ENCODE data around the gene PLET1. TPM values are rescaled to one million over a fixed set of nuclear protein-coding genes. Genes with fewer than 3 reads are reported as not detected.

Gene PLET1
- total RNA-seq, 6 experiments from 2014 or later, result not detected

DNA sequence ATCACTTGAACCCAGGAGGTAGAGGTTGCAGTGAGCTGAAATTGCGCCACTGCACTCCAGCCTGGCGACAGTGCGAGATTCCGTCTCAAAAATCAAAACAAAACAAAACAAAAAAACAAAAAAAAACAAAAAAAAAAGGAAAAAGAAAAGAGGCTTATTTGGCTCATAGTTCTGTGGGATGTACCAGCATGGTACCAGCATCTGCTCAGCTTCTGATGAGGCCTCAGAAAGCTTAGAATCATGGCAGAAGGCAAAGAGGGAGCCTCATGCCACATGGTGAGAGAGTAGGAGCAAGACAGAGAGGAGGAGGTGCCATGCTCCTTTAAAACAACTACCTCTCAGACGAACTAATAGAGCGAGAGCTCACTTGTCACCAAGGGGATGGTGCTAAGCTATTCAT is 45.0 kb downstream of the PLET1 start:
- H3K36me3 Mint-ChIP-seq (ENCODE audit: low read depth), result no peaks in the 10 kb centered on the region
- no peak for DNase-seq
- no peak overlapping the region for H3K4me3 Mint-ChIP-seq
- TF ChIP-seq, protein P1, sequence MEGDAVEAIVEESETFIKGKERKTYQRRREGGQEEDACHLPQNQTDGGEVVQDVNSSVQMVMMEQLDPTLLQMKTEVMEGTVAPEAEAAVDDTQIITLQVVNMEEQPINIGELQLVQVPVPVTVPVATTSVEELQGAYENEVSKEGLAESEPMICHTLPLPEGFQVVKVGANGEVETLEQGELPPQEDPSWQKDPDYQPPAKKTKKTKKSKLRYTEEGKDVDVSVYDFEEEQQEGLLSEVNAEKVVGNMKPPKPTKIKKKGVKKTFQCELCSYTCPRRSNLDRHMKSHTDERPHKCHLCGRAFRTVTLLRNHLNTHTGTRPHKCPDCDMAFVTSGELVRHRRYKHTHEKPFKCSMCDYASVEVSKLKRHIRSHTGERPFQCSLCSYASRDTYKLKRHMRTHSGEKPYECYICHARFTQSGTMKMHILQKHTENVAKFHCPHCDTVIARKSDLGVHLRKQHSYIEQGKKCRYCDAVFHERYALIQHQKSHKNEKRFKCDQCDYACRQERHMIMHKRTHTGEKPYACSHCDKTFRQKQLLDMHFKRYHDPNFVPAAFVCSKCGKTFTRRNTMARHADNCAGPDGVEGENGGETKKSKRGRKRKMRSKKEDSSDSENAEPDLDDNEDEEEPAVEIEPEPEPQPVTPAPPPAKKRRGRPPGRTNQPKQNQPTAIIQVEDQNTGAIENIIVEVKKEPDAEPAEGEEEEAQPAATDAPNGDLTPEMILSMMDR (IDR thresholded peaks at IDR 0.05), result no peak
- peaks cover 2% of the 10 kb centered on the region; the same call in 1 of the 2 replicates for H3K27me3 Mint-ChIP-seq (ENCODE audit: insufficient read depth)
- H3K9me3 Mint-ChIP-seq, result no peaks in the 10 kb centered on the region
- no peak overlapping the region for H3K27ac Mint-ChIP-seq
- peaks cover 46% of the 10 kb centered on the region for H3K4me1 Mint-ChIP-seq (ENCODE audit: low read depth)

DNA sequence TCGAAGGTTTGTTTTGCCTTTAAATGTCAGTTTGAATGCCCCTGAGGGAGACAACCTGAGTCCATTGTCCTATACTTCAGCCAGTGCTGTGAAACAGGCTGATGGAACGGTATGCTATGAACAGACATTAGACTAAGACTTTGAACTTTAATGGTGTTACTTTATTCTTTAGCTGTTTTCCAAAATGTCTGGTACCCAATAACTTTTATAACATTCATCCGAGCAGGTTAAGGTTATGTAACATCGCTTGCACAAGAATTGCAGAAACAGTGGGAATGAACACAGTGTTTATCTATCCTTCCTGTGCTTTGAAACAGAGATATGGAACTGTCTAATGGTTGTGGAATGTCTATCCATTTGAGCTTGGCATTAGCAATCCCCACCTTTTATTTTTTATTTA is 46.9 kb downstream of the PLET1 start:
- DNase-seq, result no peak
- H3K27me3 Mint-ChIP-seq (ENCODE audit: insufficient read depth), result no peaks in the 10 kb centered on the region

GRCh38 chr11:112212710-112213109 is 48.0 kb downstream of the PLET1 start:
- Mint-ChIP-seq H3K4me3 (no peak overlapping the region), H3K36me3 (ENCODE audit: low read depth) (no peaks in the 10 kb centered on the region), H3K4me1 (ENCODE audit: low read depth) (peaks cover 40% of the 10 kb centered on the region), H3K9me3 (no peaks in the 10 kb centered on the region), H3K27ac (no peak overlapping the region), H3K27me3 (ENCODE audit: insufficient read depth) (no peaks in the 10 kb centered on the region)
- no peak for DNase-seq
- TF ChIP-seq, protein P1 (IDR thresholded peaks at IDR 0.05), result no peak

More for the DNA sequence above, 46.9 kb downstream of the PLET1 start:
- Mint-ChIP-seq H3K36me3 (ENCODE audit: low read depth) (no peaks in the 10 kb centered on the region), H3K9me3 (no peaks in the 10 kb centered on the region), H3K4me1 (ENCODE audit: low read depth) (peaks cover 40% of the 10 kb centered on the region), H3K27ac (no peak overlapping the region), H3K4me3 (no peak overlapping the region)
- TF ChIP-seq, protein P1 (IDR thresholded peaks at IDR 0.05), result no peak

DNA sequence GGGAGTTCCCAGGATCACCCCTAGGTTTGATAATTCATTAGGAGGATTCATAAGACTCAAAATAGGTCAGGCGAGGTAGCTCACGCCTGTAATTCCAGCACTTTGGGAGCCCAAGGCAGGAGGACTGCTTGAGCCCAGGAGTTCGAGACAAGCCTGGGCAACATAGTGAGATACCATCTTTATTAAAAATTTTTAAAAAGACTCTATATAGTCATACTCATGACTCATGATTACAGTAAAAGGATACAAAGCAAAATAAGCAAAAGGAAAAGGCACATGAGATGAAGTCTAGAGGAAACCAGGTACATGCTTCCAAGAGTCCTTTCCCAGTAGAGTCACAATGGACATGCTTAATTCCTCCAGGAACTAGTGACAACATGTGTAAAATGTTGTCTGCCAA is 48.4 kb downstream of the PLET1 start:
- Mint-ChIP-seq H3K27ac (no peak overlapping the region), H3K9me3 (no peaks in the 10 kb centered on the region), H3K27me3 (ENCODE audit: insufficient read depth) (no peaks in the 10 kb centered on the region), H3K36me3 (ENCODE audit: low read depth) (no peaks in the 10 kb centered on the region), H3K4me1 (ENCODE audit: low read depth) (peaks cover 40% of the 10 kb centered on the region), H3K4me3 (no peak overlapping the region)
- TF ChIP-seq, protein P1 (IDR thresholded peaks at IDR 0.05), result no peak
- no peak for DNase-seq

- H3K4me3 Mint-ChIP-seq, result no peak overlapping the region
- H3K27me3 Mint-ChIP-seq (ENCODE audit: insufficient read depth), result no peaks in the 10 kb centered on the region
- H3K9me3 Mint-ChIP-seq, result no peaks in the 10 kb centered on the region
- no peak overlapping the region for H3K27ac Mint-ChIP-seq
- no peak for DNase-seq
- TF ChIP-seq, protein P1 (IDR thresholded peaks at IDR 0.05), result no peak
- no peaks in the 10 kb centered on the region for H3K36me3 Mint-ChIP-seq (ENCODE audit: low read depth)
- peaks cover 35% of the 10 kb centered on the region for H3K4me1 Mint-ChIP-seq (ENCODE audit: low read depth)
Measured at GRCh38 chr11:112211536-112211935, 49.1 kb downstream of the PLET1 start.

DNA sequence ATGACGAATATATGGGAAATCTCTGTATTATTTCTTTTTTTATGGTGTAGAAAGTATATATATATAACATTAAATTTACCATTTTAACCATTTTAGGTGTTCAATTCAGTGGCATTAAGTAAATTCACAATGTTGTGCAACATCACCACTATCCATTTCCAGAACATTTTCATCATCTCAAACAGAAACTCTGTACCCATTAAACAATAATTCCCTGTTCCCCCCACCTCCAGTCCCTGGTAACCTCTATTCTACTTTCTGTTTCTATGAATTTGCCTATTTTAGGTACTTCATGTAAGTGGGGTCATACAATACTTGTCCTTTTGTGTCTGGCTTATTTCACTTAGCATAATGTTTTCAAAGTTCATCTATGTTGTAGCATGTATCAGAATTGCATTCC is 49.8 kb downstream of the PLET1 start:
- Mint-ChIP-seq H3K4me1 (ENCODE audit: low read depth) (peaks cover 29% of the 10 kb centered on the region), H3K27me3 (ENCODE audit: insufficient read depth) (no peaks in the 10 kb centered on the region)
- TF ChIP-seq, protein P1 (IDR thresholded peaks at IDR 0.05), result no peak

More for the DNA sequence above, 49.8 kb downstream of the PLET1 start:
- DNase-seq, result no peak
- Mint-ChIP-seq H3K9me3 (no peaks in the 10 kb centered on the region), H3K27ac (no peak overlapping the region), H3K36me3 (ENCODE audit: low read depth) (no peaks in the 10 kb centered on the region), H3K4me3 (no peak overlapping the region)
